IPS-18c (cell line): ENCODE data around the gene C1orf50.
A peak's percentile ranks its signal among the peaks of the same experiment; 100 is the strongest.
"Not testable (repeated sequence)": the region's sequence is repeated elsewhere in the genome, so short reads cannot be mapped to it uniquely, and the experiment has no call there.

Source experiments
- H3K4me3 ChIP-seq: 2 replicates; pipeline ENCODE4 v1.7.0; 2013; ENCODE audit warnings: low read depth, mild to moderate bottlenecking, low read length, moderate library complexity; ENCODE audit not compliant: insufficient read depth
- H3K9me3 ChIP-seq: one replicate; pipeline ENCODE4 v1.6.1; 2013; ENCODE audit warnings: mild to moderate bottlenecking, low read length, moderate library complexity; ENCODE audit not compliant: control insufficient read depth, insufficient read depth

Gene C1orf50

DNA sequence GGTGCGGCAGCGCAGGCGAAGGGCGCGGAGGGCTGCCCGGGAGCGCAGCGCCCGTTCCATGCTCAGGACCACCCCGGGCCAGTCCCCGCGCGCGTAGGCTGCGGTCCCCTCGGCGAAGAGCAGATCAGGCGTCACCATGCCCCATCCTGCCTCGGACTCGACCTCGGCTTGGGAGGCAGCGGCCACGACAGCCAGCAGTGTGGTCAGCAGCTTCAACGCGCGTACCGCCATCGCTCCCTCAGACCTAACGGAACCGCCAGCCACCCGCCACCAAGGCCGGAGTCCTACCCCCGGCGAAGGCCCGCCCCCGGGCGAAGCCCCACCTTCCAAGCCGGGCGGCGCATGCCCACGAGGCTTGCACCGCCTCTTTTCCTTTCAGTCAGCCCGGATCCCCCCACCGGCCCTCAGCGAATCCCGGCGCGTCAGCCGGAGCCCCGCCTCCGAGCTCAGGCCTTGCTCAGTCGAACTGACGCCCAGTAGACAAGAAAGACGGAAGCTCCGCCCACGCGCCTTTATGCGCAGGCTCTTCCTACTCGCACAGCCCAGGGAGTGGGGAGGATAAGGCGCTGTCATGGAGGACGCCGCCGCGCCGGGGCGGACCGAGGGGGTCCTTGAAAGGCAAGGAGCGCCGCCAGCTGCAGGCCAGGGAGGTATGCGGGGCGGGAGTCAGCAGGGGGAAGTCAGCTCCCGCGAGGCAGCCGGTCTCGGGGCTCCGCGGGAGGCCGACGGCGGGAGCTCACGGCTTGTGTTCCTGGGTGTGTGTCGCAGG, at the start of gene C1orf50, which contains the start of gene P3H1:
Gene C1orf50, plus strand, starts transcription at position 509 of the 769 bp plus-strand sequence. Its CDS starts 63 bp downstream, at position 572.
Gene P3H1, minus strand, starts transcription at position 288 of the 769 bp plus-strand sequence. Its CDS starts 57 bp downstream, at position 231.
- H3K4me3 ChIP-seq, result peak within 1 kb of the TSS; percentile 99
- H3K9me3 ChIP-seq, result no peaks in the 10 kb centered on the region

DNA sequence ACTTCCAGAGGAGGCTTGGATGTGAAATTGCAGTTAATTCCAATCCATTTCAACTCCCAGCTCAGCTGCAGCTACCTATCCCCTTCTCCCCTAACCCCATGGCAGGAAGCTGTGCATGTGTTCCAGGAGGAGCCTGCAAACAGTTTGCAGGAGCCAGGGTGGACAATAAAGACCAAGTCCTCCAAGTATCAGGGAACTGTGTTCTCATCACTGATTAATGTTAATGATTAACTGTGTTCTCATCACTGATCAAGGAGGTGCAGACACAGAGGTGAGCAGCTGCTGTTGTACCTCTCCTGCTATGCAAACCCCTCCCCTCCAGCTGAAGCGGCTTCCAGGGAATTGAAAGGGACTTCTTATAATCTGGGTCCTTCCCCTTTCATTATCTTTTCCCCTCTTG, 46.2 kb upstream of the C1orf50 start:
- Histone ChIP-seq H3K9me3 (no peaks in the 10 kb centered on the region), H3K4me3 (no peak overlapping the region)

DNA sequence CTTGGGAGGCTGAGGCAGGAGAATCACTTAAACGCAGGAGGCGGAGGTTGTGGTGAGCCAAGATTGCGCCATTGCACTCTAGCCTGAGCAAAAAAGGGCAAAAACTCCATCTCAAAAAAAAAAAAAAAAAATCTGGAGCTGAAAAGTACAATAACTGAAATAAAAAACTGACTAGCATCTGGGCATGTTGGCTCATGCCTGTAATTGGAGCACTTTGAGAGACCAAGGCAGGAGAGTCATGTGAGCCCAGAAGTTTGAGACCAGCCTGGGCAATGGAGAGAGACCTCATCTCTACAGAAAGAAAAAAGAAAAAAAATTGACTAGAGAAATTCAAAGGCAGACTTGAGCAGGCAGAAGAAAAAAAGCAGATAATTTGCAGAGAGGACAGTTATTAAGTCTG, 45.1 kb upstream of the C1orf50 start:
- Histone ChIP-seq H3K4me3 (no peak overlapping the region), H3K9me3 (no peaks in the 10 kb centered on the region)

DNA sequence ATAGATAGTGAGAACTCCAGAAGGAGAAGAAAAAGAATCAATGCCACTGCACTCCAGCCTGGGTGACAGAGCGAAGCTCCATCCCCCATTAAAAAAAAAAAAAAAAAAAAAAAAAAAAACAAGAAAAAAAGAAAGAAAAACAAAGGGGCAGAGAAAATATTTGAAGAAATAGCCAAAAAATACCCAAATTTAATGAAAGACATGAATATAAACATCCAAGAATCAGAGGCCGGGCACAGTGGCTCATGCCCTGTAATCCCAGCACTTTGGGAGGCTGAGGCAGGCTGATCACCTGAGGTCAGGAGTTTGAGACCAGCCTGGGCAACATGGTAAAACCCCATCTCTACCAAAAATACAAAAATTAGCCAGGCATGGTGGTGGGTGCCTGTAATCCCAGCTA, 44.6 kb upstream of the C1orf50 start:
- H3K9me3 ChIP-seq, H3K4me3 ChIP-seq: not testable (repeated sequence)

DNA sequence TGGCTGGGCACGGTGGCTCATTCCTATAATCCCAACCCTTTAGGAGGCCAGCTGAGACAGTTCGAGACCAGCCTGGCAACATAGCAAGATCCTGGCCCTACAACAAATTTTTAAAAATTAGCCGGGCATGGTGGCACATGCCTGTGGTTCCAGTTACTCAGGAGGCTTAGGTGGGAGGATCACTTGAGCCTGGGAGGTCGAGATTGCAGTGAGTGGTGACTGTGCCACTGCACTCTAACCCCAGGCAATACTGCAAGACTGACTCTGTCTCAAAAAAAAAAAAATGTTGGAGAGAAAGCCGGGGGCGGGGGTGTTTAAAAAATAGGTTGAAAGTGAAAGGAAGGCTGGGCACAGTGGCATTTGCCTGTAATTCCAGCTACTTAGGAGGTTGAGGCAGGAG, 43.5 kb upstream of the C1orf50 start:
- H3K9me3 ChIP-seq, result no peaks in the 10 kb centered on the region
- H3K4me3 ChIP-seq, result no peak overlapping the region

DNA sequence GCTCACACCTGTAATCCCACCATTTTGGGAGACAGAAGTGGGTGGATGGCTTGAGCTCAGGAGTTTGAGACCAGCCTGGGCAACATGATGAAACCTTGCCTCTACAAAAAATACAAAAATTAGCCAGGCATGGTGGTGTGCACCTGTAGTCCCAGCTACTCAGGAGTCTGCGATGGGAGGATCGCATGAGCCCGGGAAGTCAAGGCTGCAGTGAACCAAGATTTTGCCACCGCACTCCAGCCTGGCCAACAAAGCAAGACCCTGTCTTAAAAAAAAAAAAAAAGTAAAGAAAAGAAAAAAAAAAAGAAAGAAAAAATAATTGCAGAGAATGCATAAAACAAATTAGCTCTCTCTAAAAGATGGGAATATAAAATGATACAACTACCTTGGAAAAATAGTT, 41.2 kb upstream of the C1orf50 start:
- H3K9me3 ChIP-seq, H3K4me3 ChIP-seq: not testable (repeated sequence)

DNA sequence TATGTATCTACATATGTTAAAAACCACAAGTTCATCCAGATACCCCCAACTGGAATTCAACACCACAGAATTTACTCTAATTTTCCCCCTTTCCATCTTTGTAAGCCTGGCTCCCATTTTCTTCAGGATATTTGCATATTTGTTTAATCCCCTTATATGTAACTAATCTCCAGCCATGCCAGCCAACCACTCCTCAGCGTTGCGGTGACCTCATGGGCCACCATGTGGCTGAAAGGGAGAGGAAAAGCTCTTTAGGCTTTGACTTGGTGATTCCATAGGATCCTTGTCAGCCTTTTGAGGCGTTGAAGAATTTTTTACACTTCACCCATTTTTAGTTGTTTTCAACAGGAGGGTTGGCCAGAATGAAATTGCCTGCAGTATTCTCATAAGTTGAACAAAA, 37.0 kb upstream of the C1orf50 start:
- no peak overlapping the region for H3K4me3 ChIP-seq
- peaks cover 2% of the 10 kb centered on the region for H3K9me3 ChIP-seq

DNA sequence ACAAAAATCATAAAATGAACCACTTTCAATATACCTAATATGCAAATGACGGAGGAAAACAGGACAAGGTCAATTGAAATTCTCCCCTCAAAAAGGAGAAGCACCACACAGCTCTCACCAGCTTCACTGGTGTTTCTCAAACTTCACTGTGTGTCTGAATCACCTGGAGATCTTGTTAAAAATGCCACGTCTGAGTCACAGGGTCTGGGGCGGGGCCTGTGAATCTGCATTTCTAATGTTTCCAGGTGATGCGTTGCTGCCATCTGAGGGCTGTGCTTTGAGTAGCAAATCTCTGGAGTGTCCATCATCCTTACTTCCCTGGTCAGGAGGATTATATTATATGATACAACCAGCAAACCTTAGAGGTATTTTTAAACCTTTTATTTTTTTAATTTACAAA, 36.1 kb upstream of the C1orf50 start:
- Histone ChIP-seq H3K4me3 (no peak overlapping the region), H3K9me3 (peaks cover 2% of the 10 kb centered on the region)

DNA sequence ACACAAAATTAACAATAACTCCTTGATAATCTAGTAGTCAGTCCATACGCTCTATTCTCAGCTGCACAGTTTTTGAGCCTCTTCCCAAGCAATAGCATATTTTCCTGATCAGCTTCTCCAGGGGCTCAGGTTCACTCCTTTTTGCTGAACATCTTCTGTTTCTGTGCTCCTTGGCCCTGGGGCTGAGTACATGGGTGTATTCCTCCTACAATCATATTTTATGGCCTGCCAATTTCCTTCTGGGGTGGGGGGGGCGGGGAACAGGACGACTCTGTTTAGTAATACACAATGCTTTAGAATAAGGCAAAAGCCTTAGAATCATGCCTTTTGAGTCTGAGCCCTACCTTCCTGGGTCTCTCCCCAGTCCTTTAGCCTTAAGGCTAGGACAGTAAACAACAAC, 35.5 kb upstream of the C1orf50 start:
- Histone ChIP-seq H3K9me3 (peaks cover 2% of the 10 kb centered on the region), H3K4me3 (no peak overlapping the region)

DNA sequence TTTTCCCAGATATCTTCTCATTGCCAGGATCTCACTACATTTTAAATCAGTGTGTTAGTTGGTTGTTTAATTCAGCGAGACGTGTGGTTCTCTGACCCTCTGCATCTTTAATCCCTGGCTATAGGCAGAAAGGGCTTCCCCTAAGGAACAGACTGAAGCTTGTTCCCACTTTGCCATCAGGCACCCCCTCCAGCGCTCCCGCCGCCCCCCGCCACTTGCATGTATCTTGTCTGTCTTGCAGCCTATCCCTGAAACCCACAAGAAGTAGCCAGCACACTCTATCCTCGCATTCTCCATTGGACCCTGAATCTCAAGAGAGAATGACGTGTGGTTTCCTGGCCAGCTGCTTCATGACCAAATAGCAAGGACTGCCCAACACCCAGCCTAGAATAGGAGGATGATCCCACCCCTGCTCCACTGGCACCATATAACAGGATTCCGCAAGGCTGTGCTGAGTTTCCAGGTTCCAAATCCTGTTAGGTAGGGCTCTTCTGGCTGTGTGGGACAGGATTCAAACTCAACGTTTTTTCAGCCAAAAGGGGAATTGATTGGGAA, 34.8 kb upstream of the C1orf50 start:
- Histone ChIP-seq H3K9me3 (peaks cover 2% of the 10 kb centered on the region), H3K4me3 (no peak overlapping the region)

DNA sequence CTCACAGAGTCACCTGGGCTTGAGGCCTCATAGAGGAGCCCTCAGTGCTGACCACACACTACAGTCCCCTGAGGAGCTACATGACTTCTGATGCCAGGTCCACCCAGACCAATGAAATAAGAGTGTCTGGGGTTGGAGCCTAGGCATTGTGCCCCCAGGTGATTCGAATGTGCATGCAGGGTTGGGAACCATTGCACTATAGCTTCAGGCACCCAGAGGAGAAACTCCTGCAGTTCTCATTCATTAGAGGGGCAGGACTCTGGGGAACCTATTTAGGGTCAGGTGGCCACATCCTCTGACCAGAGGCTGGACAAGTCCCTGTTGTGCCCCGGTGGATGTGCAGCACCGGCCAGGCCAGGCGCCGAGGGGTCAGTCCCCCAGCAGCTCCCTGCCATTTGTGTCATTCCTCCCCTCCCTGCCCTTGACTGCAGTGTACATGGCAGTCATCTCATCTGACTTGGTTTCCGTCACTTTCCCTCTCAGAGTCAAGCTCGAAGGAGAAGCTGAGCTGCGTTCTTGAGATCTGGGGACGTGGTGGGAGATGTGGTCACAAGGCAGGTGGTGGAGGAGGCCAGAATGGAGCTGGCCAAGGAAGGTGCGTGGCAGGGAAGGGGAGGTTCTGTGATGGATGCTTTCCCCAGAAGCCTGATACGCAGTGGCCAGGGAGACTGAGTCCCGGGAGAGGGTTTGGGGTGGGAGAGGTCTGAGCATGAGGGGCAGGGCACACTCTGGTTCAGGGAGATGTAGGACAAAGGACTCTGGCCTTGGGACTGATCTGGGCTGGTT, 33.4 kb upstream of the C1orf50 start:
- H3K9me3 ChIP-seq, result peaks cover 2% of the 10 kb centered on the region
- H3K4me3 ChIP-seq, result no peak overlapping the region

DNA sequence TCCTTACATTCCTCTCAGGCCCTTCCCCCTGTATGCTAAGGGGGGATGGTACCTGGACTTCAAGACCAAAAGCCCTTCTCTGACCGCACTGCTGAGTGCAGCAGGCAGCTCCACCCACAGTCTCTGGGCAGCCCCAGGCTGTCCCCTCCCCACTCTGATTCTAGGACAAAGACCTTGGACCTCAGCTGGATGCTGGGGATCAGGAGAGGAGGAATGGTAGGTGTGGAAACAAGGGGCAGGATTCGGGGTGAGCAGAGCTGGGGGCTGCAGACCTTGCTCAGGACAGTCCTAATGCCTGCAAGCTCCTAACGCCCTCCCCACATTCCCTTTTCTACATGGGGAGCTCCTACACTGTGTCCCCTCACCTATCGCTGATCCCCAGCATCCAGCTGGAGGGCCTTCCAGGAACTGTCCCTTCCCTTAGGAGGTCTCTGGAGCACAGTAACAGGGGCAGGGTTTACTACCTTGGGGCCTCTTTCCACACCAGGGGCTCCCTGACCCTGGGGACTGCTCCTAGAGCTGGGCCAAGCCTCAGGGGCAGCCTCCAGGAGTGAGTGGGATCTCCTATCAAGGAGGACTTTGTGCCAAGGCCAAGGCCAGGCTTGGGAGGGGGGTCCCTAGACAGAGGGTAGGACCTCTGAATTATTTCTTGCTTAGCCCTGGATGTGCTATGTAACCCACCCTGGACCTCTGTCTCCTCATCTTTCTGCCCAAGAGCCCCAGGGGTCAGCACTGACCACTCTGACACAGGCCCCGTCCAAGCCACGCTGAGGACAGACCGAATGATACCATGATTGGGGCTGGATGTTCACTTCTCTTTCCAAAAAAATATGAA, 32.6 kb upstream of the C1orf50 start:
- Histone ChIP-seq H3K9me3 (peaks cover 2% of the 10 kb centered on the region), H3K4me3 (no peak overlapping the region)

DNA sequence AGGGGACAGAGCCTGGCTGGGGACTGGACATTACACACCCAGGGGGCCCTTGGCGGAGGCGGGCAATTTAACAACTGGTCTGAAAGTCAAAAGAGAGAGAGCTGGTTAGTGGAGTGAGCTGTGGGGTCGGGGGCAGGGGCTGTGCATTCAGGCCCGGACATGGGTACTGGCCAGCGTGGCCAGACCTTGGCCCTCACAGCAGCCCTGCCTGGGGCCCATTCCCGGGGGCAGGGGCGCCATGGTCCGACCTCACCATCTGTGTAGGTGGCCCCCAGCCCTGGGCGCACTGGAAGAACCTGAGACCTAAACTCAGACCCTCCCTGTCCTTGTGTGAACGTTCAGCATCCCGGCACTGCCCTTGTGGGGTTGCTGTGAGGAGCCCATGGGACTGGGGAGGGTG, 32.0 kb upstream of the C1orf50 start:
- H3K9me3 ChIP-seq, result peaks cover 2% of the 10 kb centered on the region
- H3K4me3 ChIP-seq, result no peak overlapping the region

DNA sequence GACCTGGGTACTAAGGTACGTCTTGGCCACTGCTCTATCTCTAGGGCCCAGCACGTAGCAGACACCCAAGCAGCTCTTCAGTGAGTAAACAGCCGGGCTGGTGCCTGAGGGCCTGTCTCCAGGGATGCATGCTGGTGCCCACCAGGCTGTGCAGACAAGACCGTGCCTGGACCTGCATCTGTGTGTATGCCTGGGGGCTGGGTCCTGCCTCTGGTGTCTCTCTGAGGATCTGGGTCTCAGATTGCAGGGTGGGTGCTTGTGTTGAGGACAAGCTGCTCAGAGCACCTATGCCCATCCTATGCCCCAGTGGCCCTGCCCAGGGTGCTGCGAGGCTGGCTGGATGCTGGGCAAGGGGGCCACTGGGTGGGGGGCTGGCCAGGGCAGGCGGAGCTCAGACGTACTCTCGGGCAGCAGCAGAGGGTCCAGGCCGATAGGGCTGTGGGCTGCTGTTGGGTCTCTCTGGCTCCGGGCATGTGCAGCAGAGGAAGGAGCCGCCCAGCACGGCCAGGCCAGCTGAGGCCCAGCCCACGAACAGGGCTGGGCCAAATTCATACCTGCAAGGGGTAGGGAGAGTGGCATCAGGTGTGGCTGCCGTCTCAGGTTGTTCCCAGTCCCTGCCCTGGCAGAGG, 31.5 kb upstream of the C1orf50 start:
- H3K4me3 ChIP-seq, result no peak overlapping the region
- peaks cover 2% of the 10 kb centered on the region for H3K9me3 ChIP-seq

DNA sequence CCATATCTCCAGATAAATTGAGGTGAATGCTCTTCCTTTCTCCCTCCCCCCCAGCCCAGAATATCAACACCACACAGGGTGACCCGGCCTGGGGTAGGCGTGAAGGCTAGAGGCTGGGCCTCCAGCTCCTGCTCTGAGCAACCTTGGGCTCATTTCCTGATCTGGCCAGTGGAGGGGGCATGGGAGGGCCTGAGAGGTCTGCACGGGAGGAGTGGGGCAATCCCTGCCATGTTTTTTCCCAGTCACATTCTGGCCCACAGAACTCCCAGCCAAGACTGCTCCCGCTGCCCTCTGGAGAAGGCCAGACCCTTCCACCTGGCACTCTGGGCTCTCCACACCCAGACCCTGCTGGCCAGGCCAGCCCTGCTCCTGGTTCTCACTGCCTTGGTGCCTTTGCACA, 30.9 kb upstream of the C1orf50 start:
- peaks cover 2% of the 10 kb centered on the region for H3K9me3 ChIP-seq
- H3K4me3 ChIP-seq, result no peak overlapping the region

DNA sequence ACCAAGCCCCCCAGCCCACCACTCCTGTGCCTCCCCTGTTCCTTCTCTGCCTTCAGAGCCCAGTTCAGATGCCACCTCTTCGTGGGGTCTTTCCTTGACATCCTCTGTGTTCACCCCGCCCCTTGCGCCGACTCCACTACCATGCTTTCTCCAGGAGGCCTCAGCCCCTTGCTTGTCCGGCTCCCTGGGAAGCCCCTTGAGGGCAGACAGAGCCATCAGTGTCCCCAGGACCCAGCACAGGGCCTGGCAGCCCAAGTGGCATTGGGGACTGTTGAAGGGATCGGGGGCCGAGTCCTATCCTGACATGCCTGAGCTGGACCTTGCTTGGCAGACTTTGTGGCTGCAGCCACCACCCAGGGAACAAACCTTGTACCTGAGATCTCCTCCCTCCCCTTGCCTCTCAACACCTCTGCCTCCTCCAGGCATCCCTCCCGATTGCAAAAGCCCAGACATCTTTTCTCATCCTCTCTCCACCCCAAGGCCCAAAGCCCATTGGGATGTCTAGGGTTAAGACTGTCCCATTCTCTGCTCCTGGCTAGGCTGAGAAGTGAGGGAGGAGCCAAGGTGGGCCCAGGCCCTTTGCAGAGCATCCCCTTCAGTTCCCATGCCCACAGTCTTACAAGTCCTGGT, 30.4 kb upstream of the C1orf50 start:
- Histone ChIP-seq H3K4me3 (no peak overlapping the region), H3K9me3 (peaks cover 2% of the 10 kb centered on the region)
